GM12865 (cell line): ENCODE results near the gene CACNA1C.

Source experiments
- DNase-seq: peaks from one replicate; pipeline ENCODE4 v3.0.0; 2010; ENCODE audit warnings: low read depth
- H3K4me3 ChIP-seq: 2 replicates; pipeline ENCODE4 v1.5.1; 2011; ENCODE audit warnings: mild to moderate bottlenecking, low read depth, low read length, control low read depth
- CTCF ChIP-seq: IDR thresholded peaks from 2 replicates; pipeline ENCODE4 v1.5.1; 2011; ENCODE audit warnings: low read length, control low read depth, low read depth, inconsistent platforms; ENCODE audit not compliant: insufficient read depth; ENCODE audit errors: missing control alignments

CACNA1C gene

GRCh38 chr12:2052826-2053678 lies at the start of gene CACNA1C:
Gene CACNA1C (plus strand): TSS chr12:2052987. CDS start chr12:2053563, 576 bp downstream.
- H3K4me3 ChIP-seq: no peak within 1 kb of the TSS
- DNase-seq: peak; percentile 26
- no peak for TF ChIP-seq CTCF

- H3K4me3 ChIP-seq: peak overlapping the region; percentile 92
- DNase-seq: no peak
- no peak for TF ChIP-seq CTCF
Observed at GRCh38 chr12:2003676-2004112, 49.1 kb upstream of the CACNA1C start.

GRCh38 chr12:2004113-2004929 lies 48.5 kb upstream of the CACNA1C start, which contains the start of gene DCP1B:
Gene DCP1B (minus strand): TSS chr12:2004457. CDS start chr12:2004431, 26 bp downstream.
- TF ChIP-seq CTCF: no peak
- DNase-seq: peak; percentile 97
- H3K4me3 ChIP-seq: peak within 1 kb of the TSS; percentile 92

GRCh38 chr12:2008677-2009076 lies 44.1 kb upstream of the CACNA1C start:
- no peak overlapping the region for H3K4me3 ChIP-seq
- DNase-seq: no peak
- TF ChIP-seq CTCF: no peak

DNA sequence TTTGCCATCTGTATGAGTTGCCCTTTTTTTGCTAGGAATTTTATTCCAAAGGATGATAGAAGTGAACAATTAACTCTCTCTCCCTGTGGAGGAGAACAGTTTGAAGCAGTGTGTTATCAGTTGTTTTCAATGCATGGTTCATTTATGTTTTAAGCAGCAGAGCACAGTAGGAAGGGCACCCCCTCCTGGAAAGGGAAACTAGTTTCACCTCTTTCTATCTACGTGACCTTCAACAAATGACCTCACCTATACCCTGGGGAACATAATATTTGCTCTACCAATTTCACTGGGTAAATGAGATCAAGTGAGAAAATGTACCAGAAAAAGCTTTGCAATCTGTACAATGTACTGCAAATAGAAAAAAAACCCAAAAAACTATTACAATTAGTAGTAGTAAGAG lies 43.2 kb upstream of the CACNA1C start:
- H3K4me3 ChIP-seq: no peak overlapping the region
- no peak for DNase-seq
- no peak for TF ChIP-seq CTCF

DNA sequence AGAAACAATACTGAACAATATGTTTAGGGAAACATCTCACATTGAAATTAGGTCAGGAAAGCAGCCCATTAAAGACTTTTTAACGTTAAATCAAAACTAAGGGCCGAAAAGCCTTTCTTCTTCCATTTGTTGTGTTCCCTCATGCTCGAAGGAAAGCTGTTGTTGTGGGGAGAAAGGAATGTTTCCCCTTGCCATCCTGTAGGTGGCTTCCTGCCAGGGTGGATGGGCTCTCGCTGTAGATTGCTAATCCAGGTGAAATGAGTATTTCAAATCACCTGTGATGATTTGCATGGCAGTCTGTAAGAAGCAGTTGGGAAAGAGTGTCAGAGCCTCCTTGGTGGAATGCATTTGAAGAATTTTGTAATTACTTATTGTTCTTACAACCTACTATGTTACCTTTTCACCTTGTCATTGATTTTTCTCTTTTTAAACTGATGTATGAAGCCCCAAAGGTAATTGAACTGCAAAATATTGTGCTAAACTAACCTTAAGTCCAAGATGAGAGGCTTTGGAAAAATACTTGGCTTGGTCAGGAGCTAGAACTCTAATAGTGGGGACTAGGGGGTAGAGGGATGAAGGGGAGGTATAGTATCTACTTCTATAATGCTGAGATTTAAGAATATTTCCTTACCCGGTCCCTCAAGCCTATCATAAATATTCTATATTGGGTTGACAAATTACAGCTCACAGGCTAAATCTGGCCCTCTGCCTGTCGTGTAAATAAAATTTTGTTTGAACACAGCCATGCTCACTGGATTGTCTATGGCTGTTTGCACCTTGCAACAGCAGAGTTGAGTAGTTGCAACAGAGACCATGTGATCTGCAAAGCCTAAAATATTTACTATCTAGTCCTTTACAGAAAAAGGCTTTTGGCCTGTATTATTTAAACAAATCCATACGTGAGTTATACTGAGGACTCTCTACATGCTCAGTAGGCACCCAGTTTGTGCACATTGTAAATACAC lies 40.9 kb upstream of the CACNA1C start:
- no peak for DNase-seq
- H3K4me3 ChIP-seq: no peak overlapping the region
- TF ChIP-seq CTCF: no peak
